Type B pancreatic cell (in vitro differentiated cells): Measurements from ENCODE around the gene EXOC1. TPM values are rescaled to one million over a fixed set of nuclear protein-coding genes. Genes with fewer than 3 reads are reported as not detected.

Source experiments
- DNase-seq: peaks from one replicate; pipeline ENCODE4 v3.0.0; 2021; ENCODE audit warnings: mixed read lengths; ENCODE audit not compliant: unreplicated experiment; ENCODE audit errors: extremely low spot score
- H3K27ac Mint-ChIP-seq: 2 replicates; pipeline ENCODE4 v1.8.0; 2021; ENCODE audit warnings: mild to moderate bottlenecking, mixed read lengths
- H3K27me3 Mint-ChIP-seq: 2 replicates; pipeline ENCODE4 v1.8.0; 2021; ENCODE audit warnings: mixed read lengths
- H3K36me3 Mint-ChIP-seq: 2 replicates; pipeline ENCODE4 v1.8.0; 2021; ENCODE audit warnings: mixed read lengths
- H3K4me1 Mint-ChIP-seq: one replicate; pipeline ENCODE4 v1.8.0; 2021; ENCODE audit warnings: mixed read lengths; ENCODE audit not compliant: unreplicated experiment
- H3K4me3 Mint-ChIP-seq: 2 replicates; pipeline ENCODE4 v1.8.0; 2021; ENCODE audit warnings: mild to moderate bottlenecking, mixed read lengths
- H3K9me3 Mint-ChIP-seq: 2 replicates; pipeline ENCODE4 v1.8.0; 2021; ENCODE audit warnings: mixed read lengths
- total RNA-seq: library from RNA; stranded (reverse); gene quantifications from 2 replicates; pipeline ENCODE4 v1.2.1, GENCODE V29; 2021; ENCODE audit warnings: low replicate concordance
- TF ChIP-seq, protein P1 (sequence below): fragments of 200-600 bp; sonication (generic); conservative IDR thresholded peaks from 2 replicates; pipeline ENCODE4 v1.5.0; 2021; ENCODE audit warnings: antibody characterized with exemption, mild to moderate bottlenecking

EXOC1 gene
- total RNA-seq, 1 donor from 2014 or later, result 29.0 TPM

- no peak for DNase-seq
- Mint-ChIP-seq H3K4me3 (no peak overlapping the region), H3K36me3 (no peaks in the 10 kb centered on the region), H3K27me3 (no peaks in the 10 kb centered on the region), H3K4me1 (peaks cover 1% of the 10 kb centered on the region), H3K9me3 (peaks cover 5% of the 10 kb centered on the region), H3K27ac (no peak overlapping the region)
- TF ChIP-seq, protein P1, sequence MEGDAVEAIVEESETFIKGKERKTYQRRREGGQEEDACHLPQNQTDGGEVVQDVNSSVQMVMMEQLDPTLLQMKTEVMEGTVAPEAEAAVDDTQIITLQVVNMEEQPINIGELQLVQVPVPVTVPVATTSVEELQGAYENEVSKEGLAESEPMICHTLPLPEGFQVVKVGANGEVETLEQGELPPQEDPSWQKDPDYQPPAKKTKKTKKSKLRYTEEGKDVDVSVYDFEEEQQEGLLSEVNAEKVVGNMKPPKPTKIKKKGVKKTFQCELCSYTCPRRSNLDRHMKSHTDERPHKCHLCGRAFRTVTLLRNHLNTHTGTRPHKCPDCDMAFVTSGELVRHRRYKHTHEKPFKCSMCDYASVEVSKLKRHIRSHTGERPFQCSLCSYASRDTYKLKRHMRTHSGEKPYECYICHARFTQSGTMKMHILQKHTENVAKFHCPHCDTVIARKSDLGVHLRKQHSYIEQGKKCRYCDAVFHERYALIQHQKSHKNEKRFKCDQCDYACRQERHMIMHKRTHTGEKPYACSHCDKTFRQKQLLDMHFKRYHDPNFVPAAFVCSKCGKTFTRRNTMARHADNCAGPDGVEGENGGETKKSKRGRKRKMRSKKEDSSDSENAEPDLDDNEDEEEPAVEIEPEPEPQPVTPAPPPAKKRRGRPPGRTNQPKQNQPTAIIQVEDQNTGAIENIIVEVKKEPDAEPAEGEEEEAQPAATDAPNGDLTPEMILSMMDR, result no peak
These were observed 67.6 kb downstream of the EXOC1 start for GRCh38 chr4:55921093-55921492.

DNA sequence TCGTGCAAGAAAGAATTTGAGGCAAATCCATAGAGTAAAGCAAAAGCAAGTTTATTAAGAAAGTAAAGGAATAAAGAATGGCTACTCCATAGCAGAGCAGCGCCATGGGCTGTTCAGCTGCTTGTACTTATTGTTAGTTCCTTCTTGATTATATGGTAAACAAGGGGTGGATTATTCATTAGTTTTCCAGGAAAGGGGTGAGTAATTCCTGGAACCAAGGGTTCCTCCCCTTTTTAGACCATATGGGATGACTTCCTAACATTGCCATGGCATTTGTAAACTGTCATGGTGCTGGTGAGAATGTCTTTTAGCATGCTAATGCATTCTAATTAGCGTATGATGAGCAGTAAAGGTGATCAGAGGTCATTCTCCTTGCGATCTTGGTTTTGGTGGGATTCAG, 71.8 kb downstream of the EXOC1 start:
- TF ChIP-seq, protein P1, result no peak

GRCh38 chr4:55926610-55927009, 73.2 kb downstream of the EXOC1 start:
- Mint-ChIP-seq H3K27me3 (no peaks in the 10 kb centered on the region), H3K36me3 (no peaks in the 10 kb centered on the region), H3K4me3 (no peak overlapping the region), H3K27ac (no peak overlapping the region), H3K9me3 (no peaks in the 10 kb centered on the region), H3K4me1 (peaks cover 20% of the 10 kb centered on the region)
- TF ChIP-seq, protein P1, result no peak
- no peak for DNase-seq

More for the DNA sequence above, 71.8 kb downstream of the EXOC1 start:
- Mint-ChIP-seq H3K4me3 (no peak overlapping the region), H3K27ac (no peak overlapping the region), H3K9me3 (no peaks in the 10 kb centered on the region), H3K4me1 (peaks cover 11% of the 10 kb centered on the region), H3K27me3 (no peaks in the 10 kb centered on the region), H3K36me3 (no peaks in the 10 kb centered on the region)
- DNase-seq, result no peak

- TF ChIP-seq, protein P1, result no peak
- H3K36me3 Mint-ChIP-seq, result no peaks in the 10 kb centered on the region
- H3K9me3 Mint-ChIP-seq, result no peaks in the 10 kb centered on the region
- peaks cover 21% of the 10 kb centered on the region for H3K4me1 Mint-ChIP-seq
- H3K27ac Mint-ChIP-seq, result no peak overlapping the region
- no peak for DNase-seq
- H3K4me3 Mint-ChIP-seq, result no peak overlapping the region
- H3K27me3 Mint-ChIP-seq, result no peaks in the 10 kb centered on the region
These were observed 74.5 kb downstream of the EXOC1 start for GRCh38 chr4:55927803-55928437.

DNA sequence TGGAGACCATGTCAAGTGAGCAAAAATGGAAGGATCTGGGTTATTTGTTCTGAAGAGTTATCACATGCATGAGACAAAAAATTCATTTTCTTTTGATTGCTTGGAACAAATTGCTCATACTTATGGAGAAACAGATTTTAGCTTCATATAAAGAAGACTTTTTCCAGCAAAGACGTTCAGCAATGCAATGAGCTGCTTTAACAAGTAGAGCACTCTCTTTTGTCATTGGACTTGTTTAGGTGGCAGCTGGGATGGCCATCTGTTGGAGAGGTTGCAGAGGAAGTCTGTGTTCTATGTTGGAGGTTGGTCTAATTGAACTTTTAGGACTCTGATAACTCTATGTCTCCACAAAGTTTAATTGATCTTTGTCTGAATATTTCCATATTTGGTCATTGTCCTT, 75.4 kb downstream of the EXOC1 start:
- no peak overlapping the region for H3K4me3 Mint-ChIP-seq
- H3K27me3 Mint-ChIP-seq, result no peaks in the 10 kb centered on the region
- no peaks in the 10 kb centered on the region for H3K9me3 Mint-ChIP-seq
- H3K4me1 Mint-ChIP-seq, result peaks cover 21% of the 10 kb centered on the region
- TF ChIP-seq, protein P1, result no peak
- no peak overlapping the region for H3K27ac Mint-ChIP-seq
- H3K36me3 Mint-ChIP-seq, result no peaks in the 10 kb centered on the region
- no peak for DNase-seq
